Smooth muscle cell (in vitro differentiated cells): ENCODE measurements around the gene CLUH. TPM values are rescaled to one million over a fixed set of nuclear protein-coding genes. Genes with fewer than 3 reads are reported as not detected.
A peak's percentile ranks its signal among the peaks of the same experiment; 100 is the strongest.

ENCODE experiments used
- DNase-seq: peaks from one replicate; lab custom pipeline; 2025; ENCODE audit not compliant: unreplicated experiment; lab: John Stamatoyannopoulos, UW
- H2AFZ ChIP-seq: fragments of 200-600 bp; sonication (generic); 2 replicates; pipeline ENCODE4 v1.6.0; 2016; ENCODE audit warnings: antibody characterized with exemption, low read depth, mild to moderate bottlenecking
- H3F3A ChIP-seq: fragments of 200-600 bp; sonication (generic); 2 replicates; pipeline ENCODE4 v1.6.0; 2017; ENCODE audit warnings: antibody characterized with exemption, low read depth
- H3K27ac ChIP-seq: fragments of 200-600 bp; sonication (generic); 2 replicates; pipeline ENCODE4 v1.5.1; 2016; ENCODE audit warnings: low read depth, mild to moderate bottlenecking
- H3K27me3 ChIP-seq: fragments of 200-600 bp; sonication (generic); 2 replicates; pipeline ENCODE4 v1.6.1; 2016; ENCODE audit warnings: low read depth, mild to moderate bottlenecking
- H3K36me3 ChIP-seq: fragments of 200-600 bp; sonication (generic); 2 replicates; pipeline ENCODE4 v1.5.1; 2016; ENCODE audit warnings: low read depth
- H3K4me1 ChIP-seq: fragments of 200-600 bp; sonication (generic); 2 replicates; pipeline ENCODE4 v1.5.1; 2016; ENCODE audit warnings: low read depth
- H3K4me2 ChIP-seq: fragments of 200-600 bp; sonication (generic); 2 replicates; pipeline ENCODE4 v1.6.0; 2016; ENCODE audit warnings: mild to moderate bottlenecking
- H3K4me3 ChIP-seq: fragments of 200-600 bp; sonication (generic); 2 replicates; pipeline ENCODE4 v1.5.1; 2016; ENCODE audit warnings: mild to moderate bottlenecking
- H3K79me2 ChIP-seq: fragments of 200-600 bp; sonication (generic); 2 replicates; pipeline ENCODE4 v1.6.0; 2016; ENCODE audit warnings: low read depth, mild to moderate bottlenecking
- H3K9ac ChIP-seq: fragments of 200-600 bp; sonication (generic); 2 replicates; pipeline ENCODE4 v1.6.0; 2016; ENCODE audit warnings: low read depth
- H3K9me3 ChIP-seq: fragments of 200-600 bp; sonication (generic); replicated peaks from 2 replicates; pipeline ENCODE4 v1.5.1; 2016; ENCODE audit warnings: low read depth
- H4K20me1 ChIP-seq: fragments of 200-600 bp; sonication (generic); 2 replicates; pipeline ENCODE4 v1.6.0; 2016; ENCODE audit warnings: low read depth
- CTCF ChIP-seq: fragments of 200-600 bp; sonication (generic); IDR thresholded peaks from 2 replicates; pipeline ENCODE4 v1.5.1; 2017; ENCODE audit warnings: borderline replicate concordance, mild to moderate bottlenecking, antibody characterized with exemption; ENCODE audit not compliant: insufficient read depth, poor library complexity, severe bottlenecking
- WGBS: methylation state at CpG from one replicate; pipeline ENCODE4 v1.1.7; 2016; ENCODE audit warnings: low lambda C conversion rate; 5-methylcytosine and 5-hydroxymethylcytosine counted together
- polyA plus RNA-seq: library from polyadenylated mRNA; unstranded; fragments of >200 nt; fragmentation: Nextera tagmentation; extraction: Ambion mirVana; gene quantifications from 2 replicates; pipeline ENCODE4 v1.2.1, GENCODE V29; 2016
- total RNA-seq: library from RNA; depleted of rRNA; stranded (reverse); fragments of >200 nt; gene quantifications from 2 replicates; pipeline ENCODE4 v1.2.3, GENCODE V29; 2014

Gene CLUH
- total and polyA plus RNA-seq, 2 experiments from 2014 or later = 13.4 to 15.4 TPM

GRCh38 chr17:2724784-2725164, 13.2 kb upstream of the CLUH start:
- peak overlapping the region; percentile 34 for H3K4me3 ChIP-seq
- no peak for DNase-seq
- no peak overlapping the region for H2AFZ ChIP-seq
- H3K36me3 ChIP-seq = no peaks in the 10 kb centered on the region
- no peak for TF ChIP-seq CTCF
- no peaks in the 10 kb centered on the region for H3K79me2 ChIP-seq
- H3K4me1 ChIP-seq = peaks cover 3% of the 10 kb centered on the region
- H3K4me2 ChIP-seq = peak overlapping the region; percentile 85
- H3K27ac ChIP-seq = no peak overlapping the region
- H3F3A ChIP-seq = no peaks in the 10 kb centered on the region
- no peak overlapping the region for H3K9ac ChIP-seq
- H4K20me1 ChIP-seq = no peaks in the 10 kb centered on the region
- 3% methylated on average over 22 of the region's 40 CpGs for WGBS
- H3K9me3 ChIP-seq = no peaks in the 10 kb centered on the region
- peaks cover 18% of the 10 kb centered on the region for H3K27me3 ChIP-seq

GRCh38 chr17:2723997-2724783, 12.6 kb upstream of the CLUH start:
- H3K9me3 ChIP-seq = no peaks in the 10 kb centered on the region
- peak overlapping the region; percentile 66 for H2AFZ ChIP-seq
- peak overlapping the region; percentile 35 for H3K4me3 ChIP-seq
- H3K27ac ChIP-seq = no peak overlapping the region
- no peak for TF ChIP-seq CTCF
- peaks cover 18% of the 10 kb centered on the region for H3K27me3 ChIP-seq
- no peaks in the 10 kb centered on the region for H3F3A ChIP-seq
- peak overlapping the region; percentile 85 for H3K4me2 ChIP-seq
- H3K36me3 ChIP-seq = no peaks in the 10 kb centered on the region
- H3K9ac ChIP-seq = no peak overlapping the region
- H4K20me1 ChIP-seq = no peaks in the 10 kb centered on the region
- 3% methylated on average over 60 of the region's 98 CpGs for WGBS
- H3K79me2 ChIP-seq = no peaks in the 10 kb centered on the region
- no peak for DNase-seq
- H3K4me1 ChIP-seq = peaks cover 3% of the 10 kb centered on the region

GRCh38 chr17:2723505-2723996, 12.0 kb upstream of the CLUH start:
- no peak for TF ChIP-seq CTCF
- Histone ChIP-seq H3K9me3 (no peaks in the 10 kb centered on the region), H3F3A (no peaks in the 10 kb centered on the region), H3K27me3 (peaks cover 18% of the 10 kb centered on the region), H3K9ac (no peak overlapping the region), H2AFZ (no peak overlapping the region), H4K20me1 (no peaks in the 10 kb centered on the region), H3K4me1 (peaks cover 3% of the 10 kb centered on the region), H3K36me3 (no peaks in the 10 kb centered on the region), H3K79me2 (no peaks in the 10 kb centered on the region), H3K4me3 (peak overlapping the region; percentile 35), H3K4me2 (peak overlapping the region; percentile 85), H3K27ac (no peak overlapping the region)
- DNase-seq = no peak
- WGBS = 4% methylated on average over 18 of the region's 18 CpGs
